C4-2B (cell line): ENCODE measurements around the gene CAST.

Source experiments
- ZFX ChIP-seq: fragments of 450-650 bp; IDR thresholded peaks from 2 replicates; pipeline ENCODE4 v1.6.1; 2017
- TF ChIP-seq, protein P1 (sequence below): fragments of 450-650 bp; conservative IDR thresholded peaks from 2 replicates; pipeline ENCODE4 v1.5.1; 2017; ENCODE audit warnings: mild to moderate bottlenecking

DNA sequence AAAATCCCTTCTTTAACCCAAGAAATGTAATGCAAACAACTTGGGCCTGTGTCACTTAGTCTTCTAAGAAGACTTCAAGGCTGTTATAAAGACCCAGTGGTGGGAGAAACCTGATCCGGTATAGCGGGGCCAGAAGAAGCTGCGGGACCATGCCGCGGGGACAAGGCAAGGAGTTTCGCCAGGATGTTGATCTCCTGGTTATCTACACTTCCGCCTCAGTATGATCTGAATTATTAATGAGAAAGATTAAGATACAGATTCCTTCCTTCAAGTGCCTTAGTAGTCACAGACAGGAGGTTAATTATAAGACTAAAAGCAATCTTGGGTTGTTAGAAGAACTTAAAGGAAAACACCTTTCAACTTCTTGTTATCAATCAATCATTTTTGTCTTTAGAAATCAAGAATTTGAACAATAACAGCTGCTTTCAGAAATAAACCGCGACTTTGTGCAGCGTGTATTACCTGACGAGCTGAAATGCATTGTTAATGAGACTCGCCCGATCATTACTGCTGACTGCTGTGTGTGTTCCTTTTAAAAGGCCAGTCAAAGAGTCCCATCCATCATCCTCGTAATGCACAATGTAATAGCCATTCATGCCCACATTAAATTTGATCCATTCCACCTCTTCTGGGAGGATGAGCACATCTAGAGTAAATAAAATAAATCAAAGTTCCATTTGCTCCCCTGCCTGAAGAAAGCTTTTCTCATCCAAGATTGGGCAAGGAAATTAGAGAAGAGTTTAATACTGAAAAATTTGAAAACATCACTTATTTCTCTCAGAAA lies 123.3 kb downstream of the CAST start:
- TF ChIP-seq, protein P1, sequence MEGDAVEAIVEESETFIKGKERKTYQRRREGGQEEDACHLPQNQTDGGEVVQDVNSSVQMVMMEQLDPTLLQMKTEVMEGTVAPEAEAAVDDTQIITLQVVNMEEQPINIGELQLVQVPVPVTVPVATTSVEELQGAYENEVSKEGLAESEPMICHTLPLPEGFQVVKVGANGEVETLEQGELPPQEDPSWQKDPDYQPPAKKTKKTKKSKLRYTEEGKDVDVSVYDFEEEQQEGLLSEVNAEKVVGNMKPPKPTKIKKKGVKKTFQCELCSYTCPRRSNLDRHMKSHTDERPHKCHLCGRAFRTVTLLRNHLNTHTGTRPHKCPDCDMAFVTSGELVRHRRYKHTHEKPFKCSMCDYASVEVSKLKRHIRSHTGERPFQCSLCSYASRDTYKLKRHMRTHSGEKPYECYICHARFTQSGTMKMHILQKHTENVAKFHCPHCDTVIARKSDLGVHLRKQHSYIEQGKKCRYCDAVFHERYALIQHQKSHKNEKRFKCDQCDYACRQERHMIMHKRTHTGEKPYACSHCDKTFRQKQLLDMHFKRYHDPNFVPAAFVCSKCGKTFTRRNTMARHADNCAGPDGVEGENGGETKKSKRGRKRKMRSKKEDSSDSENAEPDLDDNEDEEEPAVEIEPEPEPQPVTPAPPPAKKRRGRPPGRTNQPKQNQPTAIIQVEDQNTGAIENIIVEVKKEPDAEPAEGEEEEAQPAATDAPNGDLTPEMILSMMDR: no peak
- no peak for TF ChIP-seq ZFX
